ENCODE measurements around the gene GAREM2.

Gene GAREM2

GRCh38 chr2:26169681-26170414 lies 3.0 kb upstream of the GAREM2 start:
- no peak for DNase-seq (ENCODE audit: low read depth)

- no peak for DNase-seq (ENCODE audit: low read depth)
Observed at GRCh38 chr2:26170795-26171194, 2.1 kb upstream of the GAREM2 start.

- no peak for DNase-seq (ENCODE audit: low read depth)
Observed at GRCh38 chr2:26172189-26172870, 558 bp upstream of the GAREM2 start.

- no peak for DNase-seq (ENCODE audit: low read depth)
Observed at GRCh38 chr2:26173776-26174482, 1.0 kb downstream of the GAREM2 start.

GRCh38 chr2:26174691-26175465 lies 2.0 kb downstream of the GAREM2 start:
- DNase-seq (ENCODE audit: low read depth) = no peak

GRCh38 chr2:26175466-26176278 lies 2.8 kb downstream of the GAREM2 start:
- DNase-seq (ENCODE audit: low read depth) = no peak

GRCh38 chr2:26176279-26176615 lies 3.4 kb downstream of the GAREM2 start:
- no peak for DNase-seq (ENCODE audit: low read depth)

- no peak for DNase-seq (ENCODE audit: low read depth)
Observed at GRCh38 chr2:26177122-26177521, 4.2 kb downstream of the GAREM2 start.

- no peak for DNase-seq (ENCODE audit: low read depth)
Observed at GRCh38 chr2:26178246-26178645, 5.4 kb downstream of the GAREM2 start.

- no peak for DNase-seq (ENCODE audit: low read depth)
Observed at GRCh38 chr2:26178746-26179436, 6.0 kb downstream of the GAREM2 start.

- no peak for DNase-seq (ENCODE audit: low read depth)
Observed at GRCh38 chr2:26179446-26179913, 6.6 kb downstream of the GAREM2 start.

- DNase-seq (ENCODE audit: low read depth) = no peak
Observed at GRCh38 chr2:26182441-26182840, 9.6 kb downstream of the GAREM2 start.

GRCh38 chr2:26182887-26183630 lies 10.2 kb downstream of the GAREM2 start:
- no peak for DNase-seq (ENCODE audit: low read depth)

- DNase-seq (ENCODE audit: low read depth) = no peak
Observed at GRCh38 chr2:26184121-26184520, 11.2 kb downstream of the GAREM2 start.

GRCh38 chr2:26184555-26185303 lies 11.8 kb downstream of the GAREM2 start:
- peak; percentile 58 for DNase-seq (ENCODE audit: low read depth)

GRCh38 chr2:26185304-26185928 lies 12.5 kb downstream of the GAREM2 start:
- DNase-seq (ENCODE audit: low read depth) = no peak

GRCh38 chr2:26185954-26186770 lies 13.3 kb downstream of the GAREM2 start:
- no peak for DNase-seq (ENCODE audit: low read depth)

- no peak for DNase-seq (ENCODE audit: low read depth)
Observed at GRCh38 chr2:26187114-26187513, 14.2 kb downstream of the GAREM2 start.

Data from T-helper 22 cell (primary cell).